IPS-18c (cell line): ENCODE measurements around the gene SEPTIN10.

Experiments used
- H3K4me3 ChIP-seq: 2 replicates; pipeline ENCODE4 v1.7.0; 2013; ENCODE audit warnings: low read depth, mild to moderate bottlenecking, low read length, moderate library complexity; ENCODE audit not compliant: insufficient read depth
- H3K9me3 ChIP-seq: one replicate; pipeline ENCODE4 v1.6.1; 2013; ENCODE audit warnings: mild to moderate bottlenecking, low read length, moderate library complexity; ENCODE audit not compliant: control insufficient read depth, insufficient read depth

The SEPTIN10 gene

GRCh38 chr2:109522063-109522374 lies 91.7 kb downstream of the SEPTIN10 start:
- Histone ChIP-seq H3K4me3 (no peak overlapping the region), H3K9me3 (peaks cover 2% of the 10 kb centered on the region)

GRCh38 chr2:109521233-109522062 lies 92.3 kb downstream of the SEPTIN10 start:
- Histone ChIP-seq H3K4me3 (no peak overlapping the region), H3K9me3 (peaks cover 2% of the 10 kb centered on the region)

- Histone ChIP-seq H3K9me3 (peaks cover 2% of the 10 kb centered on the region), H3K4me3 (no peak overlapping the region)
Measured at GRCh38 chr2:109519513-109519912, 94.3 kb downstream of the SEPTIN10 start.

GRCh38 chr2:109517118-109517889 lies 96.5 kb downstream of the SEPTIN10 start:
- H3K9me3 ChIP-seq: no peaks in the 10 kb centered on the region

GRCh38 chr2:109516445-109517117 lies 97.2 kb downstream of the SEPTIN10 start:
- Histone ChIP-seq H3K9me3 (no peaks in the 10 kb centered on the region), H3K4me3 (no peak overlapping the region)

More at GRCh38 chr2:109517118-109517889, 96.5 kb downstream of the SEPTIN10 start:
- no peak overlapping the region for H3K4me3 ChIP-seq

- Histone ChIP-seq H3K9me3 (no peaks in the 10 kb centered on the region), H3K4me3 (no peak overlapping the region)
Measured at GRCh38 chr2:109514857-109515256, 98.9 kb downstream of the SEPTIN10 start.

- Histone ChIP-seq H3K4me3 (no peak overlapping the region), H3K9me3 (no peaks in the 10 kb centered on the region)
Measured at GRCh38 chr2:109513749-109514588, 99.8 kb downstream of the SEPTIN10 start.

- no peaks in the 10 kb centered on the region for H3K9me3 ChIP-seq
Measured at GRCh38 chr2:109513230-109513629, 100.5 kb downstream of the SEPTIN10 start.

GRCh38 chr2:109512076-109512475 lies 101.7 kb downstream of the SEPTIN10 start:
- Histone ChIP-seq H3K9me3 (no peaks in the 10 kb centered on the region), H3K4me3 (no peak overlapping the region)

More at GRCh38 chr2:109513230-109513629, 100.5 kb downstream of the SEPTIN10 start:
- no peak overlapping the region for H3K4me3 ChIP-seq

GRCh38 chr2:109511168-109511567 lies 102.6 kb downstream of the SEPTIN10 start:
- H3K4me3 ChIP-seq: no peak overlapping the region
- no peaks in the 10 kb centered on the region for H3K9me3 ChIP-seq

GRCh38 chr2:109510136-109511028 lies 103.4 kb downstream of the SEPTIN10 start:
- H3K9me3 ChIP-seq: no peaks in the 10 kb centered on the region
- no peak overlapping the region for H3K4me3 ChIP-seq

- no peaks in the 10 kb centered on the region for H3K9me3 ChIP-seq
Measured at GRCh38 chr2:109508556-109508955, 105.2 kb downstream of the SEPTIN10 start.

GRCh38 chr2:109507828-109508227 lies 105.9 kb downstream of the SEPTIN10 start:
- H3K9me3 ChIP-seq: no peaks in the 10 kb centered on the region
- H3K4me3 ChIP-seq: no peak overlapping the region

More at GRCh38 chr2:109508556-109508955, 105.2 kb downstream of the SEPTIN10 start:
- H3K4me3 ChIP-seq: no peak overlapping the region

GRCh38 chr2:109507217-109507616 lies 106.5 kb downstream of the SEPTIN10 start:
- H3K9me3 ChIP-seq: no peaks in the 10 kb centered on the region
- no peak overlapping the region for H3K4me3 ChIP-seq

- Histone ChIP-seq H3K4me3 (no peak overlapping the region), H3K9me3 (no peaks in the 10 kb centered on the region)
Measured at GRCh38 chr2:109503191-109503590, 110.6 kb downstream of the SEPTIN10 start.

- Histone ChIP-seq H3K9me3 (no peaks in the 10 kb centered on the region), H3K4me3 (no peak overlapping the region)
Measured at GRCh38 chr2:109501461-109501860, 112.3 kb downstream of the SEPTIN10 start.
